NB4 (cell line): ENCODE data around the gene BPIFB3.
"Not testable (repeated sequence)": the region's sequence is repeated elsewhere in the genome, so short reads cannot be mapped to it uniquely, and the experiment has no call there.

Experiments used
- DNase-seq: peaks from one replicate; pipeline ENCODE4 v3.0.0; 2010; ENCODE audit warnings: low read depth
- H3K4me3 ChIP-seq: one replicate; pipeline ENCODE4 v1.5.1; 2011; ENCODE audit warnings: mild to moderate bottlenecking, low read depth, low read length, moderate library complexity
- MYC ChIP-seq: IDR thresholded peaks from 2 replicates; pipeline ENCODE4 v1.6.1; 2011; ENCODE audit warnings: low read depth, low read length
- POLR2A ChIP-seq: IDR thresholded peaks from 2 replicates; pipeline ENCODE4 v1.6.1; 2011; ENCODE audit warnings: mild to moderate bottlenecking; ENCODE audit not compliant: insufficient read length; ENCODE audit errors: extremely low read depth
- TF ChIP-seq, protein P1 (sequence below): IDR thresholded peaks from 2 replicates; pipeline ENCODE4 v1.6.1; 2011; ENCODE audit warnings: low read depth, low read length
- TF ChIP-seq, protein P2 (sequence below): IDR thresholded peaks from one replicate; pipeline ENCODE4 v1.5.1; 2012; ENCODE audit warnings: low read depth, low read length

BPIFB3 gene

DNA sequence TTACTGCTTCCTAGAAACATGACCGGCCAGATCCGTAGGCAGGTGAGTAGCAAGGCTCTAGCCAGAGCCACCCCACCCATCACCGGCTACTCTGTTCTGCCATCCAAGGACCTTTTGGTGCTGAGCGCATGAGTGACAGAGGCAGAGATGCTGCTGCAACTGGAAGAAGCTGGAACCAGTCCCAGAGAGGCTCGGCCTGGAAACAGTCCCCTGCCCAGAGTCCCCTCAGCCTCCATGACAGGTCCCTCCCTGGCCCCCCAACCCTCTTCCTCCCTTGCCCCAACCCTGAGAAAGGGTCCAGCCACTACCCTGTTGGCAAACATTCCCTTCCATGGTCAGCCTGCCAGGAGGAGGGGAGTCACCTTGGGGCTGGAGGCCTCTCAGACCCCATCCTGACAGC is 57.6 kb downstream of the BPIFB3 start:
- TF ChIP-seq, protein P1, sequence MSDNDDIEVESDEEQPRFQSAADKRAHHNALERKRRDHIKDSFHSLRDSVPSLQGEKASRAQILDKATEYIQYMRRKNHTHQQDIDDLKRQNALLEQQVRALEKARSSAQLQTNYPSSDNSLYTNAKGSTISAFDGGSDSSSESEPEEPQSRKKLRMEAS: no peak
- TF ChIP-seq, protein P2, sequence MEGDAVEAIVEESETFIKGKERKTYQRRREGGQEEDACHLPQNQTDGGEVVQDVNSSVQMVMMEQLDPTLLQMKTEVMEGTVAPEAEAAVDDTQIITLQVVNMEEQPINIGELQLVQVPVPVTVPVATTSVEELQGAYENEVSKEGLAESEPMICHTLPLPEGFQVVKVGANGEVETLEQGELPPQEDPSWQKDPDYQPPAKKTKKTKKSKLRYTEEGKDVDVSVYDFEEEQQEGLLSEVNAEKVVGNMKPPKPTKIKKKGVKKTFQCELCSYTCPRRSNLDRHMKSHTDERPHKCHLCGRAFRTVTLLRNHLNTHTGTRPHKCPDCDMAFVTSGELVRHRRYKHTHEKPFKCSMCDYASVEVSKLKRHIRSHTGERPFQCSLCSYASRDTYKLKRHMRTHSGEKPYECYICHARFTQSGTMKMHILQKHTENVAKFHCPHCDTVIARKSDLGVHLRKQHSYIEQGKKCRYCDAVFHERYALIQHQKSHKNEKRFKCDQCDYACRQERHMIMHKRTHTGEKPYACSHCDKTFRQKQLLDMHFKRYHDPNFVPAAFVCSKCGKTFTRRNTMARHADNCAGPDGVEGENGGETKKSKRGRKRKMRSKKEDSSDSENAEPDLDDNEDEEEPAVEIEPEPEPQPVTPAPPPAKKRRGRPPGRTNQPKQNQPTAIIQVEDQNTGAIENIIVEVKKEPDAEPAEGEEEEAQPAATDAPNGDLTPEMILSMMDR: no peak
- TF ChIP-seq MYC: no peak
- no peak for TF ChIP-seq POLR2A
- H3K4me3 ChIP-seq: no peak overlapping the region
- DNase-seq: no peak

DNA sequence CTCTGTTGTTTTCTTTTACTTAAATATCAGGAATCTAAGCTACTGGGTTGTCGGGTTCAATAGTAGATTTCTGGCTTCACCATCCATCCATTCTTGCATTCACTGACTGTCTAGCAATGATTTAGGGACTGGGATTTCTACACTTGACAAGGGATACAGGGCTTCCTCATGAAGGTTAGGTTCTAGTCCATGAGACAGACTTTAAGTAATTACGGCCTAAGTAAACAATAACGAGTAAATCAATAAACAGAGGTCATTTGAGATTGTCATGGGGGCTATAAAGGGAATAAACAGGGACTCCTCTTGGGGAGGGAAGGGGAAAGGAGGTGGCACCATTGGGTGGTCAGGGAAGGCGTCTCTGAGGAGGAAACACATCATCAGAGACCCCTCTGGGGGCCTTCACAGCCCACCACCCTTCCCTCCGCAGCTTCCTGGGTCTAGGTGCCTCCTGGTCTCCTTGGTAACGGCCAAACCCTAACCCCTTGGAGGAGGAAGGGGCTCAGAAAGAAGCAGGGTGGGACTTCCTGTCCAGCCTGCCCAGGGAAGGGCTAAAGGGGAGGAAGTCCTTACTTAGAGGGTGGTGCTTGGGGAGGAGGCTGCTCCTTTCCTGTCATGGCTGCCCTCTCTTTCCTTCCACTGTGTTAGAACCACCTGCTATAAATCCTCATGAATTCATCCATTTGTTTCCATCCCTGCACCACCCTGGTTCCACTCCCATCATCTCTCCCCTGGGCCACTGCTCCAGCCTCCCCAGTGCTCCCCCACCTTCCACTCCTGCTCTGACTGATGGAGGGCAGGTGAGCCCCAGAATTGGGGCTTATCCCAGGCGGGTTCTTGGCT is 59.1 kb downstream of the BPIFB3 start:
- H3K4me3 ChIP-seq: no peak overlapping the region
- DNase-seq: no peak
- TF ChIP-seq MYC (no peak), POLR2A (no peak)
- TF ChIP-seq, protein P1: no peak
- TF ChIP-seq, protein P2: no peak

DNA sequence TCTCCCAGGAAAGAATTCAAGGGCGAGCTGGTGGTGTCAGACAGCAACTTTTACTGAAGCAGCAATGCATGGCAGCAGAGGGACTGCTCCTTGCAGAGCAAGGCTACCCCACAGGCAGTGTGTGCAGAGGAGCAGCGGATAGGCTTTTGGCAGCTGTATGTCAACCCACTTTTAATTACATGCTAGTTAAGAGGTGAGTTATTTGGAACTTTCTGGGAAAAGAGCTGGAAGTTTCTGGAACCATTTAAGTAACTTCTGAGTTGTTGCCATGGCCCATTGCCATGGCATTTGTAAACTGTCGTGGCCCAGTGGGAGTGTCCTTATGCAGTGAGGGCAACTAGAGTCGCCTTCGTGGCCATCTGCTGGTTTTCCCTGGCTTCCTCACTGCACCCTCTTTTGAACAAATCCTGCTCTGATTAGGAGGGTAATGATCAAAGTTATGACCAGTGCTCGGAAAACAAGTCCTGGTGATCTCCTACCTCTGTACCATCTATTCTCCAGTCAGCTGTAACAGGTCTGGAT is 59.7 kb downstream of the BPIFB3 start:
- DNase-seq: no peak
- no peak overlapping the region for H3K4me3 ChIP-seq
- TF ChIP-seq, protein P1: no peak
- TF ChIP-seq MYC: no peak
- TF ChIP-seq, protein P2: no peak
- TF ChIP-seq POLR2A: no peak

DNA sequence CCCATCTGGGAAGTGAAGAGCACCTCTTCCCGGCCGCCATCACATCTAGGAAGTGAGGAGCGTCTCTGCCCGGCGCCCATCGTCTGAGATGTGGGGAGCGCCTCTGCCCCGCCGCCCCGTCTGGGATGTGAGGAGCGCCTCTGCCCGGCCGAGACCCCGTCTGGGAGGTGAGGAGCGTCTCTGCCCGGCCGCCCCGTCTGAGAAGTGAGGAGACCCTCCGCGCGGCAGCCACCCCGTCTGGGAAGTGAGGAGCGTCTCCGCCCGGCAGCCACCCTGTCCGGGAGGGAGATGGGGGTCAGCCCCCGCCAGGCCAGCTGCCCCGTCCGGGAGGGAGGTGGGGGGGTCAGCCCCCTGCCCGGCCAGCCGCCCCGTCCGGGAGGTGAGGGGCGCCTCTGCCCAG is 61.8 kb downstream of the BPIFB3 start:
- not testable (repeated sequence) for H3K4me3 ChIP-seq, DNase-seq

DNA sequence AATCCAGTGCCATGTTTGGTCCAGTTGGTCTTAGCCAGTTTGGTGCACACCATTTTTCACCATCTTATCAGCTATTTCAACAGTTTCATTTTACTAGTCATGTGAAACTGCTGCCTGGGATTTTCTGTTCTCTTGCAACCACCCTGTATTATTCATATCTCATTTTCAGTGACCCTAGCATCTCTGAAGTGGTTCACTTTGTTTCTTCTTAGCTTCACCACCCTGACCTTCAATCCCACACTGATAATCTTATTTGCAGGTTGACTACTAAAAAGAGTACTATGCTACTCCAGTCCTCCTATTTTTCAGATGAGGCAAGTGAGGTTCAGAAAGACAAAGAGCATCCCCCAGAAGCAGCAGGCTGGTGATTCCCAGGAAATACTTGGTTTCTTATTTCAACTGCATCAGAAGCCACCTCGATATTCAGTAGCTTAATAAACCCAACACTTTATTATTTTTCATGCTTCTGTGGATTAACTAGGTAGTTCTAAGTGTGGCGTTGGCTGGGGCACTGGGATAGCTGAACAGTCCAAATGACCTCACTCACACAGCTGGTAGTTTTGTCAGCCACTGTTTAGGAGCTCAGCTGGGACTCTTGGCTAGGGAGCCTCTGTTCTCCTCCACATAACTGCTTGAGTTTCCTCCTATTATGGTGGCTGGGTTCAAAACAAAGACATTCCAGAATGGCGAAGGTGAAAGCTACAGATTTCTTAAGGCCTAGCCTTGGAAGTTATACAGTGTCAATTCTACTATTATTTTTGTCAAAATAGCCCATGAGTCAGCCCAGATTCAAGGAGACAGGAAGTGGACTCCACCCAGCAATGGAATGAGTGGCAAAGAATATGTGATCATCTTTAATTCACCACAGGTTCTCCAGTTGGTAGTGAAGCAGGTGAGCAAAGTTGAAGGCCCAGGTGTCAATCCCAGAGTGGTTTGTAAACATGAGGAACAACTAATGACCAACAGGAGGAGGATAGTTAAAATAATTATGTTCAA is 66.3 kb downstream of the BPIFB3 start:
- DNase-seq: no peak
- TF ChIP-seq, protein P1: no peak
- TF ChIP-seq, protein P2: no peak
- no peak for TF ChIP-seq POLR2A
- TF ChIP-seq MYC: no peak
- H3K4me3 ChIP-seq: no peak overlapping the region

DNA sequence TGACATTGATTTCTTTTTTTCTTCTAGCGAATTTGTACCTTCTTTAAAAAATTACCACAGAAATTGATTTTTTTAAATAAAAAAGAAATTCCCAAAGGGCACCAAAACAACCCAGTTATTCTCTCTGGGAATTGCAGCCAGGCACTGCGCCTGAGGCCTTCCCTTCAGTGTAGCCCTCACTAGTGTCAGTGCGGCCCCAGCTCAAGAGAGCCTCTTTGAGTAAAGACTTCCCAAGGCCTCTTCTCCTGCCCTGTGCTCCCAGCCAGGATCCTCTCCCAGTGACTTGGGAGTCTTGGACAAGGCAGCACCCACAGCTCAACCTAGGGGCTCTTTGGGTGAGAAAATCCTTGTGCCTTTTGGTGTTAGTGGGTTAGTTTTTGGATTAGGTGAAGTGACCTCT is 67.2 kb downstream of the BPIFB3 start:
- DNase-seq: no peak
- no peak for TF ChIP-seq MYC
- no peak for TF ChIP-seq POLR2A
- TF ChIP-seq, protein P2: no peak
- TF ChIP-seq, protein P1: no peak
- H3K4me3 ChIP-seq: no peak overlapping the region

DNA sequence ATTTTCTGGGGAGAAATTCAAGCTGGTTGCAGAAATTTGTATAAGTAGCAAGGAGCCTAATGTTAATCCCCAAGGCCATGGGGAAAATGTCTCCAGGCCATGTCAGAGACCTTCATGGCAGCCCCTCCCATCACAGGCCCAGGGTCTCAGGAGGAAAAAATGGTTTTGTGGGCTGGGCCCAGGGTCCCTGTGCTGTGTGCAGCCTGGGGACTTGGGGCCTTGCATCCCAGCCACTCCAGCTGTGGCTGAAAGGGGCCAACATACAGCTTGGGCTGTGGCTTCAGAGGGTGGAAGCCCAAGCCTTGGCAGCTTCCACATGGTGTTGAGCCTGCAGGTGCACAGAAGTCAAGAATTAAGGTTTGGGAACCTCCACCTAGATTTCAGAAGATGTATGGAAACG is 68.6 kb downstream of the BPIFB3 start:
- DNase-seq, H3K4me3 ChIP-seq: not testable (repeated sequence)
